Tibial nerve (tissue), 4 donors: Measurements from ENCODE around the gene ATP2B3.

ENCODE experiments used
- CTCF ChIP-seq, 5 experiments: fragments of 200-600 bp in 3 of 5; fragments of 450-650 bp in 2 of 5; sonication (generic) in 3 of 5; IDR thresholded peaks; one replicate each; pipeline ENCODE4 v1.5.1; 2016 to 2019; ENCODE audit warnings: antibody characterized with exemption in 5 of 5, mild to moderate bottlenecking in 3 of 5, moderate library complexity in 2 of 5
- EP300 ChIP-seq, 2 donors: sonication (generic); formaldehyde crosslinking; IDR thresholded peaks; one replicate each; pipeline ENCODE4 v1.6.1; 2017; ENCODE audit warnings: antibody characterized with exemption in 2 of 2, mild to moderate bottlenecking in 1 of 2
- POLR2A ChIP-seq, 2 donors: fragments of 450-650 bp; IDR thresholded peaks; one replicate each; pipeline ENCODE4 v1.6.1; 2017; ENCODE audit warnings: antibody characterized with exemption in 2 of 2, mild to moderate bottlenecking in 2 of 2, moderate library complexity in 2 of 2

- TF ChIP-seq CTCF (IDR thresholded peaks at IDR 0.05), result no peak
- no peak for TF ChIP-seq EP300 (IDR thresholded peaks at IDR 0.05)
- no peak for TF ChIP-seq POLR2A (IDR thresholded peaks at IDR 0.05)
Measured at GRCh38 chrX:153623310-153624029, 106.0 kb downstream of the ATP2B3 start.
